GM18520 (cell line): ENCODE results near the gene OR51B2.
"Not testable (repeated sequence)": the region's sequence is repeated elsewhere in the genome, so short reads cannot be mapped to it uniquely, and the experiment has no call there.

Experiments used
- ATAC-seq: cut with Tn5 transposase; IDR thresholded peaks from one replicate; pipeline ENCODE4 v1.9.1; 2021; ENCODE audit not compliant: unreplicated experiment

The OR51B2 gene

GRCh38 chr11:5313326-5314023, 10.6 kb downstream of the OR51B2 start:
- not testable (repeated sequence) for ATAC-seq

GRCh38 chr11:5310423-5310822, 13.7 kb downstream of the OR51B2 start:
- no peak for ATAC-seq

DNA sequence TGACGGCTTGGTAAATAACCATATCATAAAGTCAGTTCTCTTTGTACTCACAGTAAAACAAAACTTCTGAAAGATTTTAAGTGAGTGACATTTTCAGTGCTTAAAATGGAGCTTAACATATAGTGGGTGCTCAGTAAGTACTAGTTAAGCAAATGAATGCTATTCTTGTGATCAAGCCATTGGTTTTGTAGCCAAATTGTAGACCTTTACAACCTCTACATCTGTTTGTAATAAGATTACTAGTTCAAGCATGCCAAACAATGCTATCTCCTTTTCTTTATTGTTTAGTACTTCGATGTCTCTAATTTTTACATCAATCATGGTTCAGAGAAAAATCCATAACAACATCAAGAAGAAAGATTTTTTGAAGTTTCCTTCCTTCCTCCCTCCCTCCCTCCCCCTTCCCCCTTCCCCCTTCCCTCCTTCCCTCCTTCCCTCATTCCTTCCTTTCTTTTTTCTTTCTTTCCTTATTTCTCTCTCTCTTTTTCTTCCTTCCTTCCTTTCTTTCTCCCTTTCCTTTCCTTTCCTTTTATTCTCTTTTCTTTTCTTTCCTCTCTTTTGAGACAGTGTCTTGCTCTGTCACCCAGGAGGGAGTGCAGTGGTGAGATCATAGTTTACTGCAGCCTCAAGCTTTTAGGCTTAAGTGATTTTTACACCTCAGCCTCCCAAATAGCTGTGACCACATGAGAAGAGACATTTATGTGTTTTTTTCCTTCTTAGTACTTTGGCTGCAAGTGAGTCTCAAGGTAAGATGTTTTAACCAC, 16.7 kb downstream of the OR51B2 start:
- ATAC-seq: no peak

- ATAC-seq: no peak
Observed at GRCh38 chr11:5304046-5304445, 20.1 kb downstream of the OR51B2 start.

- ATAC-seq: no peak
Observed at GRCh38 chr11:5303626-5304025, 20.5 kb downstream of the OR51B2 start.

DNA sequence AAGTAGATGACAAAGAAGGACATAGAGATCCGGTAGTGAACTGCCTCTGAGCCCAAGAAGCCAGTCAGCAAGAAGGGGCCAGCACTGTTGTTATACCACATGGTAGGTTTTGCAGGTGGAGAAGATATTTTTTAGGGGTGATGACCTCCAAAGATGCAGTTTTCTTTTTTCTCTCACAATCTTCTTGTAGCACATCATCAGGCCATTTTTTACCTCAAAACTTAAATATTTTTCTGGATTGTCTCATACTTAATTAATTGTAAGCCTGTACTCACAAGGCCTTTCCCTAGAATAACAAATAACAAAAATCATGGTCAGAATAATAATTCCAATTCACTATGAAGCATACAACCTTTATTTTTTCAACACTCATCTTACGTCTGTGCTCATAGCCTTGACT, 22.3 kb downstream of the OR51B2 start, which contains the start of gene OR51B4:
OR51B4 (minus strand) TSS at position 101 of the 400 bp plus-strand sequence; CDS start at position 101, 0 bp downstream.
- no peak for ATAC-seq

DNA sequence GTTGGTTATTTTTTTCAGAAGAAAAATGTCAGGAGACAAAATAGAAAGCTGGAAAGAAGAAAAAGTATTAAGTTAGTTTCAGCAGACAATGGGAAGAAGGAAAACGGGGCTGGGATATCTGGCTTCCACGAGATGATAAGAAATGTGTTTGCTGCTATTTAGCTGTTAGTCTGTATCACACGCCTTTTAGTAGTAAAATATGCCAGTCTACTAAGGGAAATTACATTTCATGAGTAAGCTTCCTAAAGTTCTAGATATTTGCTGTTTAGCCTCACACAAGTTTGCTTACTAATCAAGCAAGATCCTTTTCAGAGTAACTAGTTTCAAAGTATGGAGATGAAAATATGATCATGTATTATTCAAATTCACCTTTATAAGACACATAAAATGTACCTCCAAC, 23.8 kb downstream of the OR51B2 start:
- no peak for ATAC-seq

DNA sequence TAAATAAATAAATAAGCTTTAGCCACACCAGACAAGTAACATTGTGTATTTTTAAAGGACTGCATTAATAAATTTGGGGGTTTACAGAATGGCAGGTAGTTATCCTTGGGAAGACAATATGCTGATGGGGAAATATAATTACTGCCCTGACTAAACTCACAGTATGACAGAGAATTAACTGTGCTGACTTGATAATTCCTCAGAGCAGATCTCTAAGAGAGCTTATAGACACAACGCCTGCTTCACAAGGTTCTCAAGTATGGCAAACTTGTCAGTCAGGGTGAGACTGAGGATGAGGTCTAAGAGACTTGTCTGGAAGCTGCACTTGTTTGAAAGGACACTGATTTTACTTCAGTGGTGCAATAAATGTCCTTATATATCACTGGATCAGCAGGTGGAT, 25.6 kb downstream of the OR51B2 start:
- ATAC-seq: no peak

- no peak for ATAC-seq
Observed at GRCh38 chr11:5297721-5298323, 26.3 kb downstream of the OR51B2 start.

DNA sequence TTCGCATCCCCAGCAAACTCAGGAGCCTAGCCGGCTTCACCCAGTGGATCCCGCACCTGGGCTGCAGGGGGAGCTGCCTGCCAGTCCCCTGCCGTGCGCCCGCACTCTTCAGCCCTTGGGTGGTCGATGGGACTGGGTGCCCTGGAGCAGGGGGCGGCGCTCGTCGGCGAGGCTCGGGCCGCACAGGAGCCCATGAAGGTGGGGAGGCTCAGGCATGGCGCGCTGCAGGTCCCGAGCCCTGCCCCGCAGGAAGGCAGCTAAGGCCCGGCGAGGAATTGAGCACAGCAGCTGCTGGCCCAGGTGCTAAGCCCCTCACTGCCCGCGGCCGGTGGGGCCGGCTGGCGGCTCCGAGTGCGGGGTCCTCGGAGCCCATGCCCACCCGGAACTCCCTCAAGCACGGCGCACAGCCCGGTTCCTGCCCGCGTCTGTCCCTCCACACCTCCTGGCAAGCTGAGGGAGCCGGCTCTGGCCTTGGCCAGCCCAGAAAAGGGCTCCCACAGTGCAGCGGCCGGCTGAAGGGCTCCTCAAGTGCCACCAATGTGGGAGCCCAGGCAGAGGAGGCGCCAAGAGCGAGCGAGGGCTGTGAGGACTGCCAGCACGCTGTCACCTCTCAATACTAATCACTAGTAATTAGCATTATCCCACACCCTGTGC, 29.6 kb downstream of the OR51B2 start:
- ATAC-seq: not testable (repeated sequence)

- no peak for ATAC-seq
Observed at GRCh38 chr11:5293028-5293427, 31.1 kb downstream of the OR51B2 start.

GRCh38 chr11:5291207-5291838, 32.8 kb downstream of the OR51B2 start:
- ATAC-seq: peak; percentile 84

DNA sequence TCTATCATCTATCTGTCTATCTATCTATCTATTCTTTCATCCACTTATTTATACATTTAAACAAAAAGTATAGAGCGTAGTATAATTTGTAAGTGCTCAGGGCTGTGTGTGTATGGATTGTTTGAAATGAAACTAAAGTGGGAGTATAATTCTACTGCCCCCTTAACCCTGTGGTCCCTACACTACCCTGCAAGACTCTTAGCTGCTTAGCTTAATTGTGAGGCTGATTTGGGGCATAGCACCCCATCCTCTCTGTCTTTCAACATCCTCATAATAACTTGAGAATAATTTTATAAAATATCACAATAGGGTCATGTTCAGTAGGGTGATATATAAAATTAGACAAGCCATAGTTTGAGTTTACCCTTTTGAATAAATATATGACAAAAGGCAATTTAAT, 34.0 kb downstream of the OR51B2 start:
- ATAC-seq: no peak

DNA sequence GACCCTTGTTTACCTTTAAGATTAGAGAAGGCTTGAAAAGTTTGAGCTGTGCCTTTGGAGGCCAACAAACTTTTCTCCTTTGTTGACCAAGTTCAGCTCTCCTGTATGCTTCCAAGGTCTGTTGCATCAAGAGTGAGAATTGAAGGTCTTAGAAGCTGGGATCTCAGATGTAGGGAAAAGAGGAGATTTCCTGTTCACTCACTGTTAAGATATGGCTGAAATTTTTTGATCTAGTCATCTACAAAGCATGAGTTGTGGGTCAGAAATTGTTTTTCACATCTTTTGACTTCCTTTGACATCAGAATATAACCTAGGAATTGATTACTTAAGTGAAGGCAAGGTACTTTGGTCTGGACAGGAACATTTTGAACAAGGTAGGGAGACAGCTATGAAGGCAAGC, 34.4 kb downstream of the OR51B2 start:
- no peak for ATAC-seq

DNA sequence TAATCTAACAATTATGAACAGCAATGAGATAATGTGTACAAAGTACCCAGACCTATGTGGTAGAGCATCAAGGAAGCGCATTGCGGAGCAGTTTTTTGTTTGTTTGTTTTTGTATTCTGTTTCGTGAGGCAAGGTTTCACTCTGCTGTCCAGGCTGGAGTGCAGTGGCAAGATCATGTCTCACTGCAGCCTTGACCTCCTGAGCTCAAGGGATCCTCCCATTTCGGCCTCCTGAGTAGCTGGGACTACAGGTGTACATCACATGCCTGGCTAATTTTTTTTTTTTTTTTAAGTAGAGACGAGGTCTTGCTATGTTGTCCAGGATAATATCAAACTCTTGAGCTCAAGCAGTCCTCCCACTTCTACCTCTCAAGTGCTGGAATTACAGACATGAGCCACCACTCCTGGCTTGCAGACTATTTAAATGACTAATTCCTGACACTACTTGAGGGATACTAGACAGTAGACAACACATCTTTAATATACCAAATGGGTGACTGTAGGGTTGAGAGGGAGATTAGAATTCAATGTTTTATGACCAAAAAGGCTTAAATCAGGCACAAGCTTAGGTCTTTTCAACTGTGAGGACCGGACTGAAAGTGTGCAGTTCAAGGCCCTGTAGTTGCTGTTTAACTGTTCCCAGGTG, 35.1 kb downstream of the OR51B2 start:
- ATAC-seq: no peak

GRCh38 chr11:5288108-5288905, 35.8 kb downstream of the OR51B2 start:
- no peak for ATAC-seq

GRCh38 chr11:5286901-5287300, 37.2 kb downstream of the OR51B2 start:
- no peak for ATAC-seq

GRCh38 chr11:5286351-5286750, 37.7 kb downstream of the OR51B2 start:
- ATAC-seq: no peak

DNA sequence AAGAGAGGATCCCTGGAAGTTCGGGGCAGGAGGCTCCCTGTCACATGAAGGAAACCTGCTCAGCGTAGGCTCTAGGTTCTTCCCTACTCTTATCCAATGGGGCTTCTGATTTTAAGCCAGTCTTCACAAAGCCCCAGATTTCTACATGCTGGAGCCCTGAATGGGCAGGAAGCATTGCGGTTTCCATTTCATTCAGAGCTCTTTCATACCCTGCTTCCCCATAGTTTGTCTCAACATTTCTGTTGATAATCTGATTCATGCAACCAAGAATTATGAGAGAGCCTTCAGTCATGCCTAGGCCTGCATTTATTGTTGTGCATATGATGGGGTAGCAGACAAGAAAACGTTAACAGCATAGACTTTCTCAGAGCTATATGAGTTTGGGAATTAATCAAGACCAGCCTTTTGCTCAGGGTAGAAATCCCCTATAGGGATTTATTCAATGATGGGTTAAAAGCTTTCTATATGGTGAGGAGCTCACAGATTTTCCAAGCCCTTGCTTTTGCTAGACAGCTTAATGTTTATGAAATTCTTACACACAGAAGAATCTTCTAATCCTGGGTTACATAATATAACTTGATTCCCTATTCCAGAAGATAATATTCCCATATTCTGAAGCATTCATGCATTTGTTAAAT, 38.3 kb downstream of the OR51B2 start:
- ATAC-seq: no peak
